ENCODE results near the gene C16orf89. TPM values are rescaled to one million over a fixed set of nuclear protein-coding genes. Genes with fewer than 3 reads are reported as not detected.

The C16orf89 gene
- polyA plus RNA-seq, 3 donors, result not detected

DNA sequence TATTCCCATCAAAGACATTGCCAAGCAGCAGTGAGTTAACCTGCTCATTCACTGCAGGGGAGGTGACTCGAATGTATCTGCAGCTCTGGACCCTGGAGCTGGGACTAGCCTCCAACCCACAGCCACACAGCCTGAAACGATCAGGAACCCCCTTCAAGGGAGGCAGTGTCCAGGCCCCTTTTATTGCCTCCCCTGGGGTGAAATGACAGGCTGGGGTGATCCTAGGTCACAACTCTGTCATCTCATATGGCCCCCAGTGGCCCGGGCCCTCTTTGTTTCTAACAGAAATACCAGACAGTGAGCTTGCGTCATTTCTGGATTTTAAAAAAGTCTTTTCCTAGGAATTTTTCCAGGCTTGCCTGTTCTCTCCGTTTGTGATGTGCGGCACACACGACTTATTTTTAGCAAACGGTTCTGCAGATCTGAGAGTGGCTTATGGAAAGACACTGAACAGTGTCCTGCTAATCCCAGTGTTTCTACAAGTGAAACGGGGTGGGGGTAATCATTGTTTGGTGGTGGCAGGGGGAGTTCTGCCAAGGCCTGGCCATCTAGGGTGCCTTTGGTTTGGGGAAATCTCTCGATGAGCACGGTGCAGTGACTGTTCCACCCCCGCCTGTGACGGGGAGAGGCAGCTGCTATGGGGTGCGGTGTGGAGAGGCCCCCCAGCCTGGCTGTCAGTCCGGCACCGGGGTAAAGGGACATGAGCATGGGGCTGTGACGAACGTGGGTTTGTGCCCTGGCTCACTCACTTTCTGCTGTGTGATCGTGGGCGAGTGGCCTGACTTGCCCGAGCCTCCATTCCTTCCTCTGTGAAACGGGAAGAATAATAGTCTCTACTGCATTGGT, 59.2 kb downstream of the C16orf89 start:
- Mint-ChIP-seq H3K9me3 (no peaks in the 10 kb centered on the region), H3K27ac (no peak overlapping the region), H3K27me3 (ENCODE audit: low read depth in 3 of 3) (peaks cover 3 to 15% (median 4%) of the 10 kb centered on the region in 3 donors), H3K4me1 (peaks cover under 1% of the 10 kb centered on the region), H3K36me3 (no peaks in the 10 kb centered on the region), H3K4me3 (no peak overlapping the region)
- Histone ChIP-seq H3K4me2 (replicated peaks; ENCODE audit: extremely low read depth, low read length, poor library complexity, severe bottlenecking) (no peak overlapping the region), H3K4me3 (replicated peaks in 1 of 3; ENCODE audit: low read depth in 2 of 3, low read length in 3 of 3) (no peak overlapping the region), H3K27me3 (ENCODE audit: control insufficient read depth in 2 of 2, insufficient read depth in 2 of 2, low read length in 2 of 2) (no peaks in the 10 kb centered on the region), H2AFZ (ENCODE audit: insufficient read depth, low read depth, low read length, poor library complexity, severe bottlenecking) (no peak overlapping the region), H3K36me3 (replicated peaks in 1 of 2; ENCODE audit: control insufficient read depth in 1 of 2, insufficient read depth in 2 of 2, low read length in 2 of 2) (no peaks in the 10 kb centered on the region), H3K79me2 (ENCODE audit: insufficient read depth, low read length) (no peaks in the 10 kb centered on the region), H4K20me1 (ENCODE audit: insufficient read depth, low read length) (no peaks in the 10 kb centered on the region), H3K4me1 (ENCODE audit: control insufficient read depth in 1 of 2, insufficient read depth in 2 of 2, low read length in 2 of 2) (no peaks in the 10 kb centered on the region), H3K9ac (ENCODE audit: insufficient read depth, low read length, poor library complexity, severe bottlenecking) (no peak overlapping the region), H3K9me3 (replicated peaks in 1 of 2; ENCODE audit: control insufficient read depth in 1 of 2, insufficient read depth in 1 of 2, low read length in 2 of 2) (no peaks in the 10 kb centered on the region), H3K27ac (ENCODE audit: low read depth in 1 of 2, low read length in 2 of 2) (no peak overlapping the region)
- intact Hi-C loops (cut with micrococcal nuclease), result no loop called here
- WGBS (ENCODE audit: insufficient coverage), result 85% methylated on average over 20 of the region's 22 CpGs
- no peak for DNase-seq
- TF ChIP-seq, protein P1, sequence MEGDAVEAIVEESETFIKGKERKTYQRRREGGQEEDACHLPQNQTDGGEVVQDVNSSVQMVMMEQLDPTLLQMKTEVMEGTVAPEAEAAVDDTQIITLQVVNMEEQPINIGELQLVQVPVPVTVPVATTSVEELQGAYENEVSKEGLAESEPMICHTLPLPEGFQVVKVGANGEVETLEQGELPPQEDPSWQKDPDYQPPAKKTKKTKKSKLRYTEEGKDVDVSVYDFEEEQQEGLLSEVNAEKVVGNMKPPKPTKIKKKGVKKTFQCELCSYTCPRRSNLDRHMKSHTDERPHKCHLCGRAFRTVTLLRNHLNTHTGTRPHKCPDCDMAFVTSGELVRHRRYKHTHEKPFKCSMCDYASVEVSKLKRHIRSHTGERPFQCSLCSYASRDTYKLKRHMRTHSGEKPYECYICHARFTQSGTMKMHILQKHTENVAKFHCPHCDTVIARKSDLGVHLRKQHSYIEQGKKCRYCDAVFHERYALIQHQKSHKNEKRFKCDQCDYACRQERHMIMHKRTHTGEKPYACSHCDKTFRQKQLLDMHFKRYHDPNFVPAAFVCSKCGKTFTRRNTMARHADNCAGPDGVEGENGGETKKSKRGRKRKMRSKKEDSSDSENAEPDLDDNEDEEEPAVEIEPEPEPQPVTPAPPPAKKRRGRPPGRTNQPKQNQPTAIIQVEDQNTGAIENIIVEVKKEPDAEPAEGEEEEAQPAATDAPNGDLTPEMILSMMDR (IDR thresholded peaks at IDR 0.05), result no peak

DNA sequence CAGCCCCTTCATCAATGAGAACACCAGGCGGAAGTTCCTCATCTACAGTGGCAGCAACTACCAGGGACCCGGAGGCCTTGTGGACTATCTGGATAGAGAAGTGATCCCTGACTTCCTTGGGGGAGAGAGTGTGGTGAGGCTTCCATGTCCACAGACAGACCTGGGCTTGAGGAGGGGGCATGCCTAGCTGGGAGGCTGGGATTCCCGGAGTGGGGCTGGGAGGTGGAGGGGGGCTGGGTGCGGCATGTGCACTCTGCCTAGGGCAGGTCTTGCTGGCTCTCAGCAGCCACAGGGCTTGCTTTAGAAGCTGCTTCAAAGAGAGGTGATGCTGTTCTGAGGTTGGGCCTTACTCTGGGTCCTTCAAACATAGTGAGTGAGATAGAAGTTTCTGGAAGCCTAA, 59.8 kb downstream of the C16orf89 start:
- H3K27ac Mint-ChIP-seq, result no peak overlapping the region
- H3K27me3 ChIP-seq (ENCODE audit: control insufficient read depth in 2 of 2, insufficient read depth in 2 of 2, low read length in 2 of 2), result no peaks in the 10 kb centered on the region
- no peaks in the 10 kb centered on the region for H3K79me2 ChIP-seq (ENCODE audit: insufficient read depth, low read length)
- no peak for DNase-seq
- no peak overlapping the region for H3K27ac ChIP-seq (ENCODE audit: low read depth in 1 of 2, low read length in 2 of 2)
- peaks cover 3% of the 10 kb centered on the region for H3K4me1 Mint-ChIP-seq
- no peaks in the 10 kb centered on the region for H3K9me3 Mint-ChIP-seq
- intact Hi-C loops (cut with micrococcal nuclease), result no loop called here
- peaks cover 3 to 14% (median 7%) of the 10 kb centered on the region in 3 donors for H3K27me3 Mint-ChIP-seq (ENCODE audit: low read depth in 3 of 3)
- H3K9ac ChIP-seq (ENCODE audit: insufficient read depth, low read length, poor library complexity, severe bottlenecking), result no peak overlapping the region
- H3K4me3 Mint-ChIP-seq, result no peak overlapping the region
- 78% methylated on average over 2 of the region's 4 CpGs for WGBS (ENCODE audit: insufficient coverage)
- no peaks in the 10 kb centered on the region for H3K36me3 ChIP-seq (replicated peaks in 1 of 2; ENCODE audit: control insufficient read depth in 1 of 2, insufficient read depth in 2 of 2, low read length in 2 of 2)
- TF ChIP-seq, protein P1 (IDR thresholded peaks at IDR 0.05), result no peak
- H3K9me3 ChIP-seq (replicated peaks in 1 of 2; ENCODE audit: control insufficient read depth in 1 of 2, insufficient read depth in 1 of 2, low read length in 2 of 2), result no peaks in the 10 kb centered on the region
- H3K4me2 ChIP-seq (replicated peaks; ENCODE audit: extremely low read depth, low read length, poor library complexity, severe bottlenecking), result no peak overlapping the region
- no peaks in the 10 kb centered on the region for H3K36me3 Mint-ChIP-seq
- H2AFZ ChIP-seq (ENCODE audit: insufficient read depth, low read depth, low read length, poor library complexity, severe bottlenecking), result no peak overlapping the region
- no peak overlapping the region for H3K4me3 ChIP-seq (replicated peaks in 1 of 3; ENCODE audit: low read depth in 2 of 3, low read length in 3 of 3)
- no peaks in the 10 kb centered on the region for H3K4me1 ChIP-seq (ENCODE audit: control insufficient read depth in 1 of 2, insufficient read depth in 2 of 2, low read length in 2 of 2)
- H4K20me1 ChIP-seq (ENCODE audit: insufficient read depth, low read length), result no peaks in the 10 kb centered on the region

All from CD14-positive monocyte (primary cell).